Liver (tissue), 3 donors: ENCODE data around the gene ALDH1L1.

ENCODE experiments used
- ATF3 ChIP-seq: IDR thresholded peaks from 2 replicates; pipeline ENCODE4 v1.6.1; 2016; ENCODE audit warnings: antibody characterized with exemption
- CTCF ChIP-seq: fragments of 150-350 bp; IDR thresholded peaks from 2 replicates; pipeline ENCODE4 v1.5.1; 2017; ENCODE audit warnings: improper control_type of control experiment, low read depth, low read length; ENCODE audit not compliant: missing input control
- FOXA1 ChIP-seq: IDR thresholded peaks from 2 replicates; pipeline ENCODE4 v1.6.1; 2016; ENCODE audit warnings: antibody characterized with exemption
- JUND ChIP-seq, 2 donors: IDR thresholded peaks; 2 replicates each; pipeline ENCODE4 v1.6.1; 2016; ENCODE audit warnings: antibody characterized with exemption in 2 of 2
- NR2F2 ChIP-seq: IDR thresholded peaks from 2 replicates; pipeline ENCODE4 v1.6.1; 2016; ENCODE audit warnings: antibody characterized with exemption
- RAD21 ChIP-seq, 2 donors: IDR thresholded peaks; 2 replicates each; pipeline ENCODE4 v1.6.1; 2016; ENCODE audit warnings: antibody characterized with exemption in 2 of 2, mild to moderate bottlenecking in 2 of 2
- YY1 ChIP-seq: IDR thresholded peaks from 2 replicates; pipeline ENCODE4 v1.6.1; 2016; ENCODE audit warnings: antibody characterized with exemption, mild to moderate bottlenecking
- ZBTB33 ChIP-seq: IDR thresholded peaks from 2 replicates; pipeline ENCODE4 v1.6.1; 2016; ENCODE audit warnings: antibody characterized with exemption
- donor health status: healthy.
- donor health status: healthy.

GRCh38 chr3:126142652-126143051, 37.7 kb downstream of the ALDH1L1 start:
- TF ChIP-seq CTCF (no peak), ZBTB33 (no peak), JUND (IDR thresholded peaks at IDR 0.05) (no peak), ATF3 (no peak), FOXA1 (no peak), NR2F2 (no peak), YY1 (no peak), RAD21 (IDR thresholded peaks at IDR 0.05) (no peak)
